HepG2 (cell line): ENCODE data around the gene LGALS7B. TPM values are rescaled to one million over a fixed set of nuclear protein-coding genes. Genes with fewer than 3 reads are reported as not detected.
"Not testable (repeated sequence)": the region's sequence is repeated elsewhere in the genome, so short reads cannot be mapped to it uniquely, and the experiment has no call there.

Experiments used
- ATAC-seq: fragments of 200-7000 bp; cut with Tn5 transposase; 3 replicates; pipeline ENCODE4 v1.9.1; 2020; ENCODE audit warnings: mild to moderate bottlenecking, moderate library complexity
- BruUV-seq: library from RNA; stranded (reverse); fragments of 400-500 nt; replicated peaks from 2 replicates; lab custom pipeline; 2021; lab: Mats Ljungman, UMichigan
- CTCF ChIA-PET: fragments of 300-600 bp; formaldehyde crosslinking; extraction: SDS; loops from one replicate; lab custom pipeline; 2021; ENCODE audit warnings: low total read pairs, inconsistent platforms, low intra/inter-chr PET ratio; lab: Yijun Ruan, JAX
- POLR2A ChIA-PET: fragments of 350-600 bp; sonication (Branson Sonifier 250); formaldehyde crosslinking; loops from one replicate; lab custom pipeline; 2020; ENCODE audit warnings: antibody characterized with exemption, inconsistent platforms; lab: Yijun Ruan, JAX
- DNase-seq: peaks from one replicate; pipeline ENCODE4 v3.0.0-alpha.2; 2015; ENCODE audit warnings: low spot score
- FAIRE-seq: peaks from 3 replicates; lab custom pipeline; 2011; peaks lifted over from hg19 to GRCh38; lab: Jason Lieb, UNC
- H2AFZ ChIP-seq: one replicate; pipeline ENCODE4 v1.6.1; 2011; ENCODE audit warnings: low read length, inconsistent platforms
- H3K27ac ChIP-seq: fragments of 300-600 bp; 3 replicates; pipeline ENCODE4 v1.8.0; 2011; ENCODE audit warnings: mixed run types, mild to moderate bottlenecking, mixed read lengths, low read length, inconsistent platforms; ENCODE audit not compliant: insufficient read depth; ENCODE audit errors: extremely low read length
- H3K27me3 ChIP-seq, 2 experiments: fragments of 200-600 bp in 1 of 2; 2 replicates in 1 of 2; 3 replicates in 1 of 2; pipeline versions ENCODE4 v1.6.0 to v1.8.0; 2011; ENCODE audit warnings: low read length in 2 of 2, mild to moderate bottlenecking in 2 of 2, moderate library complexity in 2 of 2, inconsistent platforms in 1 of 2; ENCODE audit not compliant: insufficient read depth in 2 of 2, control insufficient read depth in 1 of 2
- H3K36me3 ChIP-seq, 2 experiments: fragments of 200-600 bp in 1 of 2; replicated peaks in 1 of 2; 2 replicates in 1 of 2; 3 replicates in 1 of 2; pipeline versions ENCODE4 v1.5.1 to v1.8.0; 2011; ENCODE audit warnings: low read length in 2 of 2, inconsistent platforms in 1 of 2; ENCODE audit not compliant: insufficient read depth in 2 of 2, control insufficient read depth in 1 of 2
- H3K4me1 ChIP-seq: 2 replicates; pipeline ENCODE4 v1.5.1; 2012; ENCODE audit warnings: low read length, inconsistent platforms; ENCODE audit not compliant: insufficient read depth
- H3K4me2 ChIP-seq: 2 replicates; pipeline ENCODE4 v1.6.0; 2011; ENCODE audit warnings: low read depth, low read length, inconsistent platforms
- H3K4me3 ChIP-seq, 3 experiments: fragments of 200-600 bp in 1 of 3; sonication (generic), shearing (Covaris generic) in 1 of 3; replicated peaks in 1 of 3; 2 replicates each; pipeline ENCODE4 v1.5.1; 2011 to 2016; ENCODE audit warnings: low read length in 3 of 3, inconsistent platforms in 2 of 3, low read depth in 2 of 3, mild to moderate bottlenecking in 2 of 3, control low read depth in 1 of 3, mixed read lengths in 1 of 3; ENCODE audit not compliant: insufficient read depth in 1 of 3
- H3K79me2 ChIP-seq: one replicate; pipeline ENCODE4 v1.6.1; 2011; ENCODE audit warnings: low read length, inconsistent platforms; ENCODE audit not compliant: insufficient read depth
- H3K9ac ChIP-seq: 2 replicates; pipeline ENCODE4 v1.6.0; 2011; ENCODE audit warnings: mild to moderate bottlenecking, low read depth, low read length, inconsistent platforms; ENCODE audit not compliant: insufficient read depth
- H3K9me3 ChIP-seq: 2 replicates; pipeline ENCODE4 v1.5.1; 2012; ENCODE audit warnings: mild to moderate bottlenecking, low read length
- H4K20me1 ChIP-seq: 2 replicates; pipeline ENCODE4 v1.6.0; 2011; ENCODE audit warnings: inconsistent platforms, mild to moderate bottlenecking, low read length, moderate library complexity; ENCODE audit not compliant: insufficient read depth
- SNAPC4 ChIP-seq: sonication (generic); formaldehyde crosslinking; IDR thresholded peaks from 2 replicates; pipeline ENCODE4 v1.4.0; 2020; ENCODE audit warnings: mild to moderate bottlenecking, missing genetic modification reagents
- TBL1XR1 ChIP-seq: fragments of 150-350 bp; IDR thresholded peaks from 2 replicates; pipeline ENCODE4 v1.6.1; 2014; ENCODE audit warnings: borderline replicate concordance, low read length; ENCODE audit not compliant: partially characterized antibody
- TGIF2 ChIP-seq: IDR thresholded peaks from 2 replicates; pipeline ENCODE4 v1.6.1; 2016; ENCODE audit warnings: control low read depth, missing compliant biosample characterization
- ZBTB4 ChIP-seq: sonication (generic); formaldehyde crosslinking; IDR thresholded peaks from 2 replicates; pipeline ENCODE4 v1.4.0; 2020; ENCODE audit warnings: missing genetic modification reagents, mild to moderate bottlenecking, borderline replicate concordance
- ZFP62 ChIP-seq: sonication (generic); formaldehyde crosslinking; IDR thresholded peaks from 2 replicates; pipeline ENCODE4 v1.4.0; 2020; ENCODE audit warnings: missing genetic modification reagents
- ZNF225 ChIP-seq: sonication (generic); formaldehyde crosslinking; IDR thresholded peaks from 2 replicates; pipeline ENCODE4 v1.4.0; 2020; ENCODE audit warnings: mild to moderate bottlenecking, missing genetic modification reagents
- ZNF652 ChIP-seq: IDR thresholded peaks from 2 replicates; pipeline ENCODE4 v1.6.1; 2016; ENCODE audit warnings: low read depth, borderline replicate concordance
- ZNF678 ChIP-seq: sonication (generic); formaldehyde crosslinking; IDR thresholded peaks from 2 replicates; pipeline ENCODE4 v1.4.0; 2020; ENCODE audit warnings: mild to moderate bottlenecking, missing genetic modification reagents
- ZNF850 ChIP-seq: sonication (generic); formaldehyde crosslinking; conservative IDR thresholded peaks from 2 replicates; pipeline ENCODE4 v1.9.0; 2021; ENCODE audit warnings: mild to moderate bottlenecking, missing genetic modification reagents
- WGBS: methylation state at CpG from one replicate; pipeline ENCODE4 v1.1.6; 2017; ENCODE audit warnings: low lambda C conversion rate; 5-methylcytosine and 5-hydroxymethylcytosine counted together
- in situ Hi-C: cut with HindIII; loops from 2 replicates; pipeline ENCODE4 v1.10.0; 2017; ENCODE audit warnings: low pct_unique_long_range_greater_than_20kb; ENCODE audit not compliant: extremely low pct_ligation_motif_present
- intact Hi-C: fragments of 100-400 bp; cut with micrococcal nuclease; formaldehyde crosslinking; loops from one replicate; pipeline ENCODE4 v1.10.0; 2022; ENCODE audit not compliant: unreplicated experiment
- polyA plus RNA-seq, 8 experiments: library from polyadenylated mRNA; depleted of rRNA in 3 of 8; stranded (reverse) in 7 of 8; unstranded in 1 of 8; fragments of >200 nt; fragmentation: Illumina TruSeq in 4 of 8; extraction: Trizol in 4 of 8; gene quantifications; 2 replicates each; pipeline versions ENCODE4 v1.2.1 to v1.2.3, GENCODE V29; 2011 to 2016; ENCODE audit warnings: low read depth in 4 of 8, missing spikeins in 1 of 8, mixed read lengths in 1 of 8; ENCODE audit not compliant: insufficient read depth in 1 of 8
- total RNA-seq, 5 experiments: library from RNA; depleted of rRNA; stranded (reverse); fragments of >200 nt; fragmentation: Illumina TruSeq; extraction: Trizol; gene quantifications; 2 replicates each; pipeline ENCODE4 v1.2.3, GENCODE V29; 2016; ENCODE audit warnings: low read depth in 1 of 5

The LGALS7B gene
- total and polyA plus RNA-seq, 2 of the 13 experiments (the other 11 are each of a cell fraction or from before 2014, with no cell fraction given): 1.7 to 2.1 TPM

- H3K9me3 ChIP-seq, BruUV-seq, H3K27me3 ChIP-seq: not testable (repeated sequence)
- TF ChIP-seq ZBTB4 (CRISPR knock-in tag): 0 out of 2 replicates have a peak, but pooled peaks have one; percentile 41
- peak; percentile 80 for TF ChIP-seq ZNF652
- TF ChIP-seq, all 625 proteins: peak for 2; not testable (repeated sequence) for 623
- H3K27ac ChIP-seq, in situ Hi-C loops, H4K20me1 ChIP-seq, FAIRE-seq, H3K79me2 ChIP-seq, H3K4me3 ChIP-seq, H3K9ac ChIP-seq, H3K36me3 ChIP-seq, H2AFZ ChIP-seq, intact Hi-C loops, CTCF ChIA-PET, H3K4me2 ChIP-seq, ATAC-seq, DNase-seq: not testable (repeated sequence)
- H3K4me1 ChIP-seq: peaks cover 36% of the 10 kb centered on the region
- POLR2A ChIA-PET: interaction anchor here (1.1 to 1.6 kb wide), 2 partner anchors 12 to 24 kb away, joined by 3 to 4 read pairs; partner anchors contain the start of gene ECH1
- WGBS: 78% methylated on average over 14 of the region's 18 CpGs
Observed at GRCh38 chr19:38807374-38808098, 18.5 kb downstream of the LGALS7B start.

GRCh38 chr19:38808741-38809140 is 19.7 kb downstream of the LGALS7B start:
- no peak for DNase-seq
- over 99% methylated on average over 17 of the region's 17 CpGs for WGBS
- H3K9me3 ChIP-seq: no peaks in the 10 kb centered on the region
- no peaks in the 10 kb centered on the region for H3K79me2 ChIP-seq
- H3K9ac ChIP-seq: no peak overlapping the region
- H3K4me2 ChIP-seq: no peak overlapping the region
- H3K4me1 ChIP-seq: peaks cover 43% of the 10 kb centered on the region
- no peak for FAIRE-seq
- in situ Hi-C loops (no loop called here), intact Hi-C loops (no loop called here)
- ATAC-seq: no peak
- POLR2A ChIA-PET: interaction anchor here (0.7 kb wide), 1 partner anchor 12 kb away, joined by 3 read pairs; no protein-coding TSS in a partner anchor
- H3K27me3 ChIP-seq: no peaks in the 10 kb centered on the region
- CTCF ChIA-PET: no interaction called here
- H4K20me1 ChIP-seq: no peaks in the 10 kb centered on the region
- TF ChIP-seq TGIF2 (no peak), ZNF850 (CRISPR knock-in tag) (no peak), SNAPC4 (CRISPR knock-in tag) (no peak), ZNF225 (no peak), ZFP62 (CRISPR knock-in tag) (no peak), ZNF678 (CRISPR knock-in tag) (no peak), TBL1XR1 (no peak)
- TF ChIP-seq, all 625 proteins: peak for 0
- Histone ChIP-seq H2AFZ (no peak overlapping the region), H3K4me3 (no peak overlapping the region), H3K36me3 (no peaks in the 10 kb centered on the region), H3K27ac (no peak overlapping the region)
- no TSS peak for BruUV-seq
